ENCODE results near the gene EEFSEC.

- TF ChIP-seq EZH2 (optimal IDR thresholded peaks at IDR 0.05; ENCODE audit: low read depth, low read length) = no peak
- no peak for TF ChIP-seq CTCF (IDR thresholded peaks at IDR 0.05; ENCODE audit: low read length)
Measured at GRCh38 chr3:128353361-128353965, 200.2 kb downstream of the EEFSEC start.

Data from MM.1S (cell line).